GOT3 (cell line): ENCODE data around the gene COX7A2L.
"Not testable (repeated sequence)": the region's sequence is repeated elsewhere in the genome, so short reads cannot be mapped to it uniquely, and the experiment has no call there.

Source experiments
- DNase-seq: peaks from one replicate; lab custom pipeline; 2025; ENCODE audit warnings: mixed read lengths; lab: John Stamatoyannopoulos, UW

Gene COX7A2L

GRCh38 chr2:42339191-42339912, 21.7 kb downstream of the COX7A2L start:
- no peak for DNase-seq

GRCh38 chr2:42338567-42339190, 22.3 kb downstream of the COX7A2L start:
- DNase-seq: no peak

GRCh38 chr2:42337846-42338566, 23.0 kb downstream of the COX7A2L start:
- DNase-seq: no peak

GRCh38 chr2:42337356-42337820, 23.6 kb downstream of the COX7A2L start:
- DNase-seq: no peak

GRCh38 chr2:42336361-42336965, 24.6 kb downstream of the COX7A2L start:
- DNase-seq: no peak

GRCh38 chr2:42335514-42336104, 25.4 kb downstream of the COX7A2L start:
- DNase-seq: no peak

GRCh38 chr2:42334865-42335264, 26.2 kb downstream of the COX7A2L start:
- DNase-seq: not testable (repeated sequence)

- DNase-seq: no peak
These were observed 26.8 kb downstream of the COX7A2L start for GRCh38 chr2:42334220-42334619.

GRCh38 chr2:42333579-42333978, 27.4 kb downstream of the COX7A2L start:
- no peak for DNase-seq

- no peak for DNase-seq
These were observed 28.4 kb downstream of the COX7A2L start for GRCh38 chr2:42332575-42332974.

- DNase-seq: no peak
These were observed 29.3 kb downstream of the COX7A2L start for GRCh38 chr2:42331569-42332284.

GRCh38 chr2:42329736-42330135, 31.3 kb downstream of the COX7A2L start:
- DNase-seq: no peak

GRCh38 chr2:42328923-42329322, 32.1 kb downstream of the COX7A2L start:
- DNase-seq: no peak

- DNase-seq: no peak
These were observed 32.7 kb downstream of the COX7A2L start for GRCh38 chr2:42328148-42328833.

GRCh38 chr2:42327125-42327524, 33.9 kb downstream of the COX7A2L start:
- DNase-seq: no peak

GRCh38 chr2:42325609-42326008, 35.4 kb downstream of the COX7A2L start:
- no peak for DNase-seq

- no peak for DNase-seq
These were observed 36.1 kb downstream of the COX7A2L start for GRCh38 chr2:42324949-42325348.

- DNase-seq: no peak
These were observed 36.8 kb downstream of the COX7A2L start for GRCh38 chr2:42324244-42324643.

- no peak for DNase-seq
These were observed 39.5 kb downstream of the COX7A2L start for GRCh38 chr2:42321452-42322064.

- DNase-seq: no peak
These were observed 41.8 kb downstream of the COX7A2L start for GRCh38 chr2:42319265-42319664.
